HCT116 (cell line): ENCODE results near the gene RNF25. TPM values are rescaled to one million over a fixed set of nuclear protein-coding genes. Genes with fewer than 3 reads are reported as not detected.

Experiments used
- ATAC-seq: fragments of 200-7000 bp; cut with Tn5 transposase; 2 replicates; pipeline ENCODE4 v1.9.1; 2020; ENCODE audit warnings: mild to moderate bottlenecking, moderate library complexity
- BruUV-seq: library from RNA; stranded (reverse); fragments of 400-500 nt; replicated peaks from 2 replicates; lab custom pipeline; 2021; lab: Mats Ljungman, UMichigan
- CTCF ChIA-PET: fragments of 300-600 bp; sonication (Branson Sonifier 250); formaldehyde crosslinking; loops from one replicate; lab custom pipeline; 2021; ENCODE audit warnings: antibody characterized with exemption; lab: Charles Lee
- POLR2A ChIA-PET: fragments of 300-600, 350-600 bp; sonication (Branson Sonifier 250); formaldehyde crosslinking; loops from one replicate; lab custom pipeline; 2021; ENCODE audit warnings: antibody characterized with exemption; lab: Charles Lee
- RAD21 ChIA-PET, 2 experiments: fragments of 300-600 bp; sonication (Branson Sonifier 250); formaldehyde crosslinking; loops; one replicate each; lab custom pipeline; 2023; ENCODE audit warnings: low total read pairs in 2 of 2; ENCODE audit not compliant: uncharacterized antibody in 2 of 2, unreplicated experiment in 2 of 2, low non-redundant PET in 1 of 2; lab: Charles Lee
- DNase-seq: peaks from one replicate; pipeline ENCODE4 v3.0.0-alpha.2; 2010; ENCODE audit warnings: low read depth, low spot score
- H2AFZ ChIP-seq: fragments of 200-600 bp; shearing (Covaris generic), sonication (generic); 2 replicates; pipeline ENCODE4 v1.6.1; 2017; ENCODE audit warnings: low read depth, mixed run types, mixed read lengths, antibody characterized with exemption, low read length; ENCODE audit not compliant: poor library complexity, severe bottlenecking
- H3K27ac ChIP-seq: 2 replicates; pipeline ENCODE4 v1.5.1; 2012; ENCODE audit warnings: low read depth, low read length
- H3K27me3 ChIP-seq: fragments of 200-600 bp; sonication (generic); 2 replicates; pipeline ENCODE4 v1.6.1; 2016; ENCODE audit warnings: mixed run types, low read length, mixed read lengths; ENCODE audit not compliant: insufficient read depth
- H3K36me3 ChIP-seq, 2 experiments: fragments of 200-500 bp in 1 of 2; fragments of 200-600 bp in 1 of 2; sonication (Bioruptor generic) in 1 of 2; sonication (generic) in 1 of 2; 2 replicates each; pipeline versions ENCODE4 v1.5.1 to v1.6.1; 2014 to 2016; ENCODE audit warnings: low read length in 2 of 2, inconsistent platforms in 1 of 2, mixed read lengths in 1 of 2, mixed run types in 1 of 2; ENCODE audit not compliant: insufficient read depth in 2 of 2, control insufficient read depth in 1 of 2
- H3K4me1 ChIP-seq, 2 experiments: fragments of 200-600 bp in 1 of 2; sonication (generic) in 1 of 2; 2 replicates each; pipeline versions ENCODE4 v1.5.1 to v1.6.1; 2012 to 2017; ENCODE audit warnings: low read length in 2 of 2, inconsistent platforms in 1 of 2, mild to moderate bottlenecking in 1 of 2, mixed read lengths in 1 of 2, mixed run types in 1 of 2, moderate library complexity in 1 of 2; ENCODE audit not compliant: insufficient read depth in 2 of 2, control insufficient read depth in 1 of 2
- H3K4me2 ChIP-seq: fragments of 200-600 bp; sonication (generic); 2 replicates; pipeline ENCODE4 v1.6.1; 2017; ENCODE audit warnings: mixed run types, low read length, mixed read lengths
- H3K4me3 ChIP-seq, 2 experiments: fragments of 200-600 bp in 1 of 2; sonication (generic) in 1 of 2; replicated peaks in 1 of 2; 2 replicates each; pipeline ENCODE4 v1.5.1; 2011 to 2016; ENCODE audit warnings: low read length in 2 of 2, control low read depth in 1 of 2, low read depth in 1 of 2, mild to moderate bottlenecking in 1 of 2, mixed read lengths in 1 of 2, mixed run types in 1 of 2
- H3K79me2 ChIP-seq: fragments of 200-600 bp; sonication (generic); 2 replicates; pipeline ENCODE4 v1.6.1; 2017; ENCODE audit warnings: mild to moderate bottlenecking, mixed run types, low read length, moderate library complexity, mixed read lengths; ENCODE audit not compliant: insufficient read depth
- H3K9ac ChIP-seq: fragments of 200-600 bp; sonication (generic); 2 replicates; pipeline ENCODE4 v1.6.1; 2016; ENCODE audit warnings: low read length, mixed read lengths
- H3K9me2 ChIP-seq: fragments of 200-600 bp; sonication (generic), shearing (Covaris generic); 2 replicates; pipeline ENCODE4 v1.6.1; 2017; ENCODE audit warnings: mixed run types, mild to moderate bottlenecking, moderate library complexity; ENCODE audit not compliant: insufficient read depth
- H3K9me3 ChIP-seq, 2 experiments: fragments of 200-500 bp in 1 of 2; fragments of 200-600 bp in 1 of 2; sonication (Bioruptor generic) in 1 of 2; sonication (generic) in 1 of 2; 2 replicates each; pipeline ENCODE4 v1.6.1; 2014 to 2017; ENCODE audit warnings: low read length in 2 of 2, mixed read lengths in 2 of 2, inconsistent platforms in 1 of 2, low read depth in 1 of 2, mild to moderate bottlenecking in 1 of 2, mixed run types in 1 of 2, moderate library complexity in 1 of 2; ENCODE audit not compliant: control insufficient read depth in 1 of 2, insufficient read depth in 1 of 2
- H4K20me1 ChIP-seq: fragments of 200-600 bp; sonication (generic), shearing (Covaris generic); 2 replicates; pipeline ENCODE4 v1.6.1; 2017; ENCODE audit warnings: mixed run types, mild to moderate bottlenecking, moderate library complexity; ENCODE audit not compliant: insufficient read depth
- ZNF274 ChIP-seq: fragments of 200-500 bp; sonication (Bioruptor generic); IDR thresholded peaks from 2 replicates; pipeline ENCODE4 v1.6.1; 2014; ENCODE audit warnings: mild to moderate bottlenecking, low read depth, low read length, inconsistent platforms
- intact Hi-C: fragments of 100-400 bp; cut with micrococcal nuclease; formaldehyde crosslinking; loops from 2 replicates; pipeline ENCODE4 v1.10.0; 2022
- total RNA-seq: library from RNA; stranded (reverse); gene quantifications from one replicate; pipeline ENCODE4 v1.2.1, GENCODE V29; 2021; ENCODE audit not compliant: unreplicated experiment
- TF ChIP-seq, protein P1 (sequence below): IDR thresholded peaks from 2 replicates; pipeline ENCODE4 v1.6.1; 2012
- TF ChIP-seq, protein P2 (sequence below), 3 experiments: fragments of 200-600 bp in 1 of 3; sonication (generic) in 1 of 3; IDR thresholded peaks in 2 of 3; conservative IDR thresholded peaks in 1 of 3; 2 replicates each; pipeline ENCODE4 v1.5.1; 2012 to 2017; ENCODE audit warnings: low read depth in 2 of 3, low read length in 2 of 3, antibody characterized with exemption in 1 of 3, borderline replicate concordance in 1 of 3, control low read depth in 1 of 3, mild to moderate bottlenecking in 1 of 3, mixed read lengths in 1 of 3, mixed run types in 1 of 3, moderate library complexity in 1 of 3; ENCODE audit not compliant: insufficient read depth in 1 of 3
- TF ChIP-seq, protein P3 (sequence below): IDR thresholded peaks from 2 replicates; pipeline ENCODE4 v1.6.1; 2012; ENCODE audit warnings: low read depth

Gene RNF25
- total RNA-seq, 1 experiment from 2014 or later: 23.4 TPM

DNA sequence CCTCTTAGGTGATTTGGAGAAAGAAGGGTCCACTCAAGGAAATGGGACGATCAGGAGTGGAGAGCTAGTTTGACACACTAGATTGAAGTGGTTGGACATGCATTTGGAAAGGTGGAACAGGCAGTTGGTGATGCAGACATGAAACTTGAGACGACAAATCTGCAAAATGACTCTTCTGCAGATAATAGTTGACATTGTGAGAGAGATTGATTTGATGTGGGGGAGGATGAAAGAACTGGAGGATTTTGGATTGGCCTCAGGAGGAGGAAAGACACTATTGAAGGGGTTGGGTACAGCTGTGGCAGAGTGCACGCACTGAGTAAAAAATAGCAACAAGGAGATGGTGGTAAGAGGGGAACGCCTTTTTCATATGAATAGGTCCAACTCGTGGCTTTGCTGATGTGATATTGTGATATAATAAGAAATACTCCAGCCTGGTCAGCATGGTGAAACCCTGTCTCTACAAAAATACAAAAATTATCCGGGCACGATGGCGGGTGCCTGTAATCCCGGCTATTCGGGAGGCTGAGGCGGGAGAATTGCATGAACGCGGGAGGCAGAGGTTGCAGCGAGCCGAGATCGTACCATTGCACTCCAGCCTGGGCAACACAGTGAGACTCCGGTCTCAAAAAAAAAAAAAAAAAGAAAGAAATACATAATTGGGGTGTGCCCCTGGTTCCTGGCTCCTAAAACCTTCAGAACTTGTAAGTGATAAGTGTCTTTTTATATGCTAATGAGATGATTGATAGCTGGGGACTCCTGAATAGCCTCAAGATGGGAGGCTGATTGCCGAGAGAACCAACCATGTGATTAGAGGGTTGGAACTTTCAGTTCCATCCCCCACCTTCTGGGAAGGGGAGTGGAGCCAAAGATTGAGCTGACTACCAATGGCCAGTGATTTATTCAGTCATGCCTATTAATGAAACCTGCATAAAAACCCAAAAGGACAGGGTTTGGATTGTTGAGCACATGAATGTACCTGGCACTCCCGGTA, 48.5 kb upstream of the RNF25 start:
- ChIA-PET POLR2A (no interaction called here), RAD21 (no interaction called here), CTCF (interaction anchor here (1.7 kb wide), 1 partner anchor 10 kb away, joined by 5 read pairs; no protein-coding TSS in a partner anchor)
- Histone ChIP-seq H3K4me1 (peaks cover 6 to 14% of the 10 kb centered on the region in 2 experiments; a peak in 3 of 4 replicates), H3K4me2 (no peak overlapping the region), H3K36me3 (peaks cover 4 to 5% of the 10 kb centered on the region in 2 experiments; a peak in 1 of 4 replicates), H3K9me2 (no peaks in the 10 kb centered on the region), H3K79me2 (peaks cover 97% of the 10 kb centered on the region), H3K27me3 (no peaks in the 10 kb centered on the region), H3K9ac (no peak overlapping the region), H3K9me3 (no peaks in the 10 kb centered on the region), H2AFZ (no peak overlapping the region), H3K27ac (no peak overlapping the region), H4K20me1 (peaks cover 7% of the 10 kb centered on the region; the same call in 1 of the 2 replicates), H3K4me3 (no peak overlapping the region)
- TF ChIP-seq, protein P1, sequence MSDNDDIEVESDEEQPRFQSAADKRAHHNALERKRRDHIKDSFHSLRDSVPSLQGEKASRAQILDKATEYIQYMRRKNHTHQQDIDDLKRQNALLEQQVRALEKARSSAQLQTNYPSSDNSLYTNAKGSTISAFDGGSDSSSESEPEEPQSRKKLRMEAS: no peak
- TF ChIP-seq ZNF274: no peak
- TF ChIP-seq, protein P2, sequence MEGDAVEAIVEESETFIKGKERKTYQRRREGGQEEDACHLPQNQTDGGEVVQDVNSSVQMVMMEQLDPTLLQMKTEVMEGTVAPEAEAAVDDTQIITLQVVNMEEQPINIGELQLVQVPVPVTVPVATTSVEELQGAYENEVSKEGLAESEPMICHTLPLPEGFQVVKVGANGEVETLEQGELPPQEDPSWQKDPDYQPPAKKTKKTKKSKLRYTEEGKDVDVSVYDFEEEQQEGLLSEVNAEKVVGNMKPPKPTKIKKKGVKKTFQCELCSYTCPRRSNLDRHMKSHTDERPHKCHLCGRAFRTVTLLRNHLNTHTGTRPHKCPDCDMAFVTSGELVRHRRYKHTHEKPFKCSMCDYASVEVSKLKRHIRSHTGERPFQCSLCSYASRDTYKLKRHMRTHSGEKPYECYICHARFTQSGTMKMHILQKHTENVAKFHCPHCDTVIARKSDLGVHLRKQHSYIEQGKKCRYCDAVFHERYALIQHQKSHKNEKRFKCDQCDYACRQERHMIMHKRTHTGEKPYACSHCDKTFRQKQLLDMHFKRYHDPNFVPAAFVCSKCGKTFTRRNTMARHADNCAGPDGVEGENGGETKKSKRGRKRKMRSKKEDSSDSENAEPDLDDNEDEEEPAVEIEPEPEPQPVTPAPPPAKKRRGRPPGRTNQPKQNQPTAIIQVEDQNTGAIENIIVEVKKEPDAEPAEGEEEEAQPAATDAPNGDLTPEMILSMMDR (IDR thresholded peaks at IDR 0.05 in 2 of 3, conservative IDR thresholded peaks at IDR 0.05 in 1 of 3; ENCODE audit: borderline replicate concordance in 1 of 3, insufficient read depth in 1 of 3, low read depth in 2 of 3, low read length in 2 of 3): no peak
- TF ChIP-seq, protein P3, sequence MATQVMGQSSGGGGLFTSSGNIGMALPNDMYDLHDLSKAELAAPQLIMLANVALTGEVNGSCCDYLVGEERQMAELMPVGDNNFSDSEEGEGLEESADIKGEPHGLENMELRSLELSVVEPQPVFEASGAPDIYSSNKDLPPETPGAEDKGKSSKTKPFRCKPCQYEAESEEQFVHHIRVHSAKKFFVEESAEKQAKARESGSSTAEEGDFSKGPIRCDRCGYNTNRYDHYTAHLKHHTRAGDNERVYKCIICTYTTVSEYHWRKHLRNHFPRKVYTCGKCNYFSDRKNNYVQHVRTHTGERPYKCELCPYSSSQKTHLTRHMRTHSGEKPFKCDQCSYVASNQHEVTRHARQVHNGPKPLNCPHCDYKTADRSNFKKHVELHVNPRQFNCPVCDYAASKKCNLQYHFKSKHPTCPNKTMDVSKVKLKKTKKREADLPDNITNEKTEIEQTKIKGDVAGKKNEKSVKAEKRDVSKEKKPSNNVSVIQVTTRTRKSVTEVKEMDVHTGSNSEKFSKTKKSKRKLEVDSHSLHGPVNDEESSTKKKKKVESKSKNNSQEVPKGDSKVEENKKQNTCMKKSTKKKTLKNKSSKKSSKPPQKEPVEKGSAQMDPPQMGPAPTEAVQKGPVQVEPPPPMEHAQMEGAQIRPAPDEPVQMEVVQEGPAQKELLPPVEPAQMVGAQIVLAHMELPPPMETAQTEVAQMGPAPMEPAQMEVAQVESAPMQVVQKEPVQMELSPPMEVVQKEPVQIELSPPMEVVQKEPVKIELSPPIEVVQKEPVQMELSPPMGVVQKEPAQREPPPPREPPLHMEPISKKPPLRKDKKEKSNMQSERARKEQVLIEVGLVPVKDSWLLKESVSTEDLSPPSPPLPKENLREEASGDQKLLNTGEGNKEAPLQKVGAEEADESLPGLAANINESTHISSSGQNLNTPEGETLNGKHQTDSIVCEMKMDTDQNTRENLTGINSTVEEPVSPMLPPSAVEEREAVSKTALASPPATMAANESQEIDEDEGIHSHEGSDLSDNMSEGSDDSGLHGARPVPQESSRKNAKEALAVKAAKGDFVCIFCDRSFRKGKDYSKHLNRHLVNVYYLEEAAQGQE: no peak
- intact Hi-C loops: no loop called here
- DNase-seq (no peak), ATAC-seq (no peak)
- no TSS peak for BruUV-seq
